HG02943 (cell line): ENCODE results near the gene C12orf57.

ENCODE experiments used
- ATAC-seq: cut with Tn5 transposase; IDR thresholded peaks from one replicate; pipeline ENCODE4 v1.9.1; 2021; ENCODE audit warnings: mild to moderate bottlenecking, low read depth, moderate library complexity; ENCODE audit not compliant: unreplicated experiment

C12orf57 gene

DNA sequence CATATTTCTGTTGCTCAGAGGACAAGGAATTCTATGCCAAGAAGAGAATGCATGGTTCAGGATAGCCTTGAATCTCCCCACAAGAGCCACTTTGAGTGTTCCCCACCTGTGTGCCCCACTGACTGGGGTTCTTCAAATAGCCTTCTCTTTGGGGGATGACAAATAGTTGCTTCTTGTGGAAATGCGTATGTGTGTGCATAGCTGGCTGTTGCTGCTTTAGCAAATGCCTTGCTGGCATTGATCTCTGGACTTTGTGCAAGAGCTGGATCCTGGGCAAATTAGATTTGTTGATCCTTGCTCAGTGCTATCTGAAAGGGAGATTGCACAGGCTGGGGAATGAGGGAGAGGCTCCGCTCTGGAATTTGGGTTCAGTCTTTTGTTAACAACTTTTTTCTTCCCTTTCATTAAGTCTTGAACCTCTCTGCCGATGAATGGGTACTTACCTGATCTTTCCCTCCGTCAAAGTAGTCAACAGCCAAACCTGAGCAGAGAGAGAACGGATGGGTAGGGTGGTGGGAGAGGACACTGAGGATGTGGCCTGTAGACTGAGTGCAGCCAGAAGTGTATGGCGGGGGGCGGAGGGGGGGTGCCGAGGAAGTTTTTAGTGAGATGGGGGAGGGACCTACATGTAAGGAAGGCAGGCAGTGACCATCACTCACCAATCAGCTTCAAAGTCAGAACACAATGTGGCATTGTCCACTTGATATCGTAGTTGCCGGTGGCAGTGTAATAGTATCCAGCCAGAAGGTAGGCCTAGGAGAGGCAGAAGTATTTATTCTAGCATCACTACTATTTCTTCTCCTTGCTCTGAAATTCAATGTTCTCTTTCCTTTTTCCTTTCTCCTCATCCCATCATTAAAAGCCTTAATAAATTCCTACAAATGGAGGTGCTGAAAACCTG is 37.6 kb downstream of the C12orf57 start:
- no peak for ATAC-seq

DNA sequence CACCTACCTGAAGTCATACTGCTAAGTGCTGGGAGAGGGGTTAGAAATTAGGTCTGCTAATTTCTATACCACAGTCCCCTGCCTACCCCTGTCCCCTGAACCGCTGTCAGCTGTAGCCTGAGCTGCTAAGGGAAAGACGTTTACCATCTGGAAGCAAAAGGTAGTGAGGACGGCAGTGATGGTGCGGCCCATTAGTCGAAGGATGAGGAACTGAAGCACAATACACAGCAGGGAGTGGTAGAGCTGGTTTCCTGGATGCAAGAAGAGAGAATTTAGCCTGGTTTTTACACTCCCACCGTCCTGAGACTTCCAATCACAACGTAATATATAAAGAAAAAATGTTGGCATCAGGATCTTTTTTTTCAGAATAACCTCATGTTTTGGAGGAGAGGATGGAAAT is 38.7 kb downstream of the C12orf57 start:
- ATAC-seq: no peak

DNA sequence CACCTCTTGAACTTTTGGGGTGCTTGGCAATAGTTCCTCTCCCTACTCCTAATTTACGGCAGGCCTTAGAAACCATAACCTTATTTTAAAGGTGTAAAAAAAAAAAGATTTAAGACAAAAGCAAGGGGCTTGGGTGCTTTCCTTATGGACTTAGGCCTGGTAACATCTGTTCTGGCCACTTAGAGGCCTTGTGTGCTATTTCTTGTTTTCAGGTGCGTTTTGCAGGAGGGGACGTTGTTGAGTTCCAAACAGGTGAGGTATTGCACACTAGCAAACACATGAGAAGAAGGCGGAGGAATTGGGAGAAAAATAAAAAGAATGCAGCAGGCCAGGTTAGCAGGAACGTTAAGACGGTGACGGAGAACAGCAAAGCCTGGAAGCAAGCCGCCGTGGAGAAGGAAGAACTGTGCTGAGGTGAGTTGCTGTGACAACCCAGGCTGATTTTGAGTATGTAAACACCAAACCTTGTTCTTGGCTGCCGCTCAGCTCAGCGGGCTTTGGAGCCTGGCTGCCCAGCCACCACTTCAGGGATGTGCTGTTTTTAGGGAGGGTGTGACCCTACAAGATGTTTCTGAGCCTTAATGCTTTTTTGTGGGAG is 44.2 kb downstream of the C12orf57 start:
- ATAC-seq: no peak
